GM18909 (cell line): ENCODE results near the gene DENND5B.
"Not testable (repeated sequence)": the region's sequence is repeated elsewhere in the genome, so short reads cannot be mapped to it uniquely, and the experiment has no call there.

Source experiments
- ATAC-seq: cut with Tn5 transposase; IDR thresholded peaks from one replicate; pipeline ENCODE4 v1.9.1; 2021; ENCODE audit warnings: mild to moderate bottlenecking; ENCODE audit not compliant: unreplicated experiment, poor library complexity

The DENND5B gene

GRCh38 chr12:31594681-31595080 is 3.7 kb upstream of the DENND5B start:
- ATAC-seq, result no peak

GRCh38 chr12:31591380-31591901 is 505 bp upstream of the DENND5B start:
- peak; percentile 29 for ATAC-seq

GRCh38 chr12:31589904-31590641 is 863 bp downstream of the DENND5B start:
- peak; percentile 37 for ATAC-seq

GRCh38 chr12:31589598-31589903 is 1.4 kb downstream of the DENND5B start:
- ATAC-seq, result no peak

- no peak for ATAC-seq
Measured at GRCh38 chr12:31588976-31589375, 2.0 kb downstream of the DENND5B start.

- ATAC-seq, result no peak
Measured at GRCh38 chr12:31586728-31587127, 4.2 kb downstream of the DENND5B start.

GRCh38 chr12:31585895-31586294 is 5.0 kb downstream of the DENND5B start:
- no peak for ATAC-seq

GRCh38 chr12:31585271-31585670 is 5.7 kb downstream of the DENND5B start:
- ATAC-seq, result no peak

- no peak for ATAC-seq
Measured at GRCh38 chr12:31584782-31585181, 6.2 kb downstream of the DENND5B start.

- no peak for ATAC-seq
Measured at GRCh38 chr12:31583878-31584277, 7.1 kb downstream of the DENND5B start.

GRCh38 chr12:31582155-31582554 is 8.8 kb downstream of the DENND5B start:
- ATAC-seq, result no peak

- peak; percentile 77 for ATAC-seq
Measured at GRCh38 chr12:31578632-31579031, 12.3 kb downstream of the DENND5B start.

GRCh38 chr12:31574803-31575575 is 15.9 kb downstream of the DENND5B start:
- ATAC-seq, result no peak

GRCh38 chr12:31574367-31574766 is 16.6 kb downstream of the DENND5B start:
- not testable (repeated sequence) for ATAC-seq

- no peak for ATAC-seq
Measured at GRCh38 chr12:31572900-31573600, 17.9 kb downstream of the DENND5B start.

- no peak for ATAC-seq
Measured at GRCh38 chr12:31570880-31571279, 20.1 kb downstream of the DENND5B start.

GRCh38 chr12:31569517-31569916 is 21.4 kb downstream of the DENND5B start:
- ATAC-seq, result not testable (repeated sequence)

GRCh38 chr12:31568498-31568897 is 22.4 kb downstream of the DENND5B start:
- ATAC-seq, result no peak

GRCh38 chr12:31567029-31567428 is 23.9 kb downstream of the DENND5B start:
- ATAC-seq, result no peak

- ATAC-seq, result no peak
Measured at GRCh38 chr12:31566547-31566946, 24.4 kb downstream of the DENND5B start.
